Ovary (tissue), 3 donors: ENCODE results near the gene FBXO28.

ENCODE experiments used
- EP300 ChIP-seq: sonication (generic); formaldehyde crosslinking; IDR thresholded peaks from one replicate; pipeline ENCODE4 v1.6.1; 2017; ENCODE audit warnings: antibody characterized with exemption
- POLR2A ChIP-seq: fragments of 450-650 bp; IDR thresholded peaks from one replicate; pipeline ENCODE4 v1.6.1; 2017; ENCODE audit warnings: antibody characterized with exemption, mild to moderate bottlenecking, moderate library complexity
- TF ChIP-seq, protein P1 (sequence below), 3 donors: fragments of 450-650 bp in 2 of 3; fragments of 200-600 bp in 1 of 3; IDR thresholded peaks; one replicate each; pipeline versions ENCODE4 v1.5.1 to v1.8.0; 2016 to 2022; ENCODE audit warnings: antibody characterized with exemption in 3 of 3, mild to moderate bottlenecking in 1 of 3
- donor health status: DM: no; HTN: no; CAD: no.

DNA sequence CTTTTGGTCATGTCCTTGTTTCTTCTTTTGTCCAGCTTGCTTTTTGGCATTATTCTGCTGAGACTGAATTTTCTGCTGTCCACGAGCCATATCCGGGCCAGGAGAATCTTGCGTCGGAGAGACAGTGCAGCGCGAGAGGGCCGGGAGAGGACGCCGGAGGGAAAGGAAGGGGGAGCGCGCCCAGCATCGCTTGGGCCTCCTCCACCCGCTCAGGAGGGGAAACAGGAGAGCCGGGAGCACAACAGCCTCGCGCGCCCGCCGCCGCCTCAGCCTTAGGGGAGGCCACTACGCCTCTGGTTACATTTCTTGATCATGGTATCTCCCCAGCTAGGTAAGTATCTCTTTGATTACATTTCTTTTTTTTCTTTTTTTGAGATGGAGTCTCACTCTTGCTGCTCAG, 61.7 kb downstream of the FBXO28 start:
- TF ChIP-seq, protein P1, sequence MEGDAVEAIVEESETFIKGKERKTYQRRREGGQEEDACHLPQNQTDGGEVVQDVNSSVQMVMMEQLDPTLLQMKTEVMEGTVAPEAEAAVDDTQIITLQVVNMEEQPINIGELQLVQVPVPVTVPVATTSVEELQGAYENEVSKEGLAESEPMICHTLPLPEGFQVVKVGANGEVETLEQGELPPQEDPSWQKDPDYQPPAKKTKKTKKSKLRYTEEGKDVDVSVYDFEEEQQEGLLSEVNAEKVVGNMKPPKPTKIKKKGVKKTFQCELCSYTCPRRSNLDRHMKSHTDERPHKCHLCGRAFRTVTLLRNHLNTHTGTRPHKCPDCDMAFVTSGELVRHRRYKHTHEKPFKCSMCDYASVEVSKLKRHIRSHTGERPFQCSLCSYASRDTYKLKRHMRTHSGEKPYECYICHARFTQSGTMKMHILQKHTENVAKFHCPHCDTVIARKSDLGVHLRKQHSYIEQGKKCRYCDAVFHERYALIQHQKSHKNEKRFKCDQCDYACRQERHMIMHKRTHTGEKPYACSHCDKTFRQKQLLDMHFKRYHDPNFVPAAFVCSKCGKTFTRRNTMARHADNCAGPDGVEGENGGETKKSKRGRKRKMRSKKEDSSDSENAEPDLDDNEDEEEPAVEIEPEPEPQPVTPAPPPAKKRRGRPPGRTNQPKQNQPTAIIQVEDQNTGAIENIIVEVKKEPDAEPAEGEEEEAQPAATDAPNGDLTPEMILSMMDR (IDR thresholded peaks at IDR 0.05), result no peak
- TF ChIP-seq POLR2A (no peak), EP300 (no peak)
